Measurements from ENCODE around the gene PRLH.
"Not testable (repeated sequence)": the region's sequence is repeated elsewhere in the genome, so short reads cannot be mapped to it uniquely, and the experiment has no call there.

The PRLH gene

DNA sequence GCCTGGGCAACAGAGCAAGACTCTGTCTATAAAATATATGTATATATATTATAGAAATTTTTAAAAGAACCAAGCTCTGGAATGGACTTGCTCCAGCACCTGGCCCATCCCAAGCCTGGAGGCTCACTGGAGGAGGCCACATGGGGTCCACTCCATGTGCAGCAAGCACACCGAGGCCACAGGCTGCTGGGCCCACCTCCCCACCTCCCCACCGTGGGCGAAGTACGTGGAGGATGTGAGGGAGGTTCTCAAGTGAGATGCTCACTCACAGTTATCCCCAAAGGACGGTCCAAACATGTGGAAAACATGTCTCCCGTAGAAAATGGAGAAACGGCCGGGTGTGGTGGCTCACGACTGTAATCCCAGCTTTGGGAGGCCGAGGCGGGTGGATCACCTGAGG, 38.0 kb downstream of the PRLH start:
- no peak overlapping the region for H3K9ac ChIP-seq (ENCODE audit: low read length)
- H3K27ac ChIP-seq (ENCODE audit: low read depth, low read length) = no peak overlapping the region
- H3K4me2 ChIP-seq (ENCODE audit: low read depth, low read length, poor library complexity, severe bottlenecking) = no peak overlapping the region

DNA sequence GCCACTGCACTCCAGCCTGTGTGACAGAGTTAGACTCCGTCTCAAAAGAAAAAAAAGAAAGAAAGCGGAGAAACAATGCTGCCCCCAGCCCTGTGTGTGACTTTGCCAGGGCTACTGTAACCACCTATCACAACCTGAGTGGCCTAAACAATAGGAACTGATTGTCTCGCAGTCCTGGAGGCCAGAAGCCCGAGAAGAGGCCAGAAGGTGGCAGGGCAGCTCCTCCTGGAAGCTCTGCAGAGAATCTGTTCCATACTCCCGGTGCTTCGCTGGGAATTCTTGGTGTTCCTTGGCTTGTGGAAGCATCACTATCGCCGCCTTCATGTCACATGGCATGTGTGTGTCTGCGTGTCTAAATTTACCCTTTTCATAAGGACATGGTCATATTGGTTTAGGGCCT, 38.6 kb downstream of the PRLH start:
- no peak for TF ChIP-seq EZH2phosphoT487 (conservative IDR thresholded peaks at IDR 0.05; ENCODE audit: low read length)
- TF ChIP-seq, protein P1, sequence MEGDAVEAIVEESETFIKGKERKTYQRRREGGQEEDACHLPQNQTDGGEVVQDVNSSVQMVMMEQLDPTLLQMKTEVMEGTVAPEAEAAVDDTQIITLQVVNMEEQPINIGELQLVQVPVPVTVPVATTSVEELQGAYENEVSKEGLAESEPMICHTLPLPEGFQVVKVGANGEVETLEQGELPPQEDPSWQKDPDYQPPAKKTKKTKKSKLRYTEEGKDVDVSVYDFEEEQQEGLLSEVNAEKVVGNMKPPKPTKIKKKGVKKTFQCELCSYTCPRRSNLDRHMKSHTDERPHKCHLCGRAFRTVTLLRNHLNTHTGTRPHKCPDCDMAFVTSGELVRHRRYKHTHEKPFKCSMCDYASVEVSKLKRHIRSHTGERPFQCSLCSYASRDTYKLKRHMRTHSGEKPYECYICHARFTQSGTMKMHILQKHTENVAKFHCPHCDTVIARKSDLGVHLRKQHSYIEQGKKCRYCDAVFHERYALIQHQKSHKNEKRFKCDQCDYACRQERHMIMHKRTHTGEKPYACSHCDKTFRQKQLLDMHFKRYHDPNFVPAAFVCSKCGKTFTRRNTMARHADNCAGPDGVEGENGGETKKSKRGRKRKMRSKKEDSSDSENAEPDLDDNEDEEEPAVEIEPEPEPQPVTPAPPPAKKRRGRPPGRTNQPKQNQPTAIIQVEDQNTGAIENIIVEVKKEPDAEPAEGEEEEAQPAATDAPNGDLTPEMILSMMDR (IDR thresholded peaks at IDR 0.05; ENCODE audit: insufficient read depth, low read length, poor library complexity, severe bottlenecking) = no peak
- Histone ChIP-seq H3K27me3 (ENCODE audit: low read length) (no peaks in the 10 kb centered on the region), H3K27ac (ENCODE audit: low read depth, low read length) (no peak overlapping the region), H3K79me2 (ENCODE audit: insufficient read depth, low read length) (no peaks in the 10 kb centered on the region), H3F3A (ENCODE audit: insufficient read depth) (no peaks in the 10 kb centered on the region), H3K36me3 (ENCODE audit: low read length) (no peaks in the 10 kb centered on the region), H3K9ac (ENCODE audit: low read length) (no peak overlapping the region), H3K4me2 (ENCODE audit: low read depth, low read length, poor library complexity, severe bottlenecking) (no peak overlapping the region), H4K20me1 (ENCODE audit: low read depth, low read length) (no peaks in the 10 kb centered on the region), H2AFZ (ENCODE audit: low read depth, low read length, severe bottlenecking) (no peak overlapping the region), H3K9me2 (replicated peaks; ENCODE audit: insufficient read depth, low read length) (no peaks in the 10 kb centered on the region), H3K4me3 (ENCODE audit: insufficient read depth, low read length, poor library complexity, severe bottlenecking) (no peak overlapping the region), H3K9me3 (ENCODE audit: insufficient read depth, low read length) (no peaks in the 10 kb centered on the region)

More for the DNA sequence above, 38.0 kb downstream of the PRLH start:
- Histone ChIP-seq H3K79me2 (ENCODE audit: insufficient read depth, low read length) (no peaks in the 10 kb centered on the region), H3K9me2 (replicated peaks; ENCODE audit: insufficient read depth, low read length) (no peaks in the 10 kb centered on the region), H4K20me1 (ENCODE audit: low read depth, low read length) (no peaks in the 10 kb centered on the region), H3K36me3 (ENCODE audit: low read length) (no peaks in the 10 kb centered on the region), H3K4me3 (ENCODE audit: insufficient read depth, low read length, poor library complexity, severe bottlenecking) (no peak overlapping the region), H2AFZ (ENCODE audit: low read depth, low read length, severe bottlenecking) (no peak overlapping the region), H3F3A (ENCODE audit: insufficient read depth) (no peaks in the 10 kb centered on the region), H3K27me3 (ENCODE audit: low read length) (no peaks in the 10 kb centered on the region), H3K9me3 (ENCODE audit: insufficient read depth, low read length) (no peaks in the 10 kb centered on the region)
- no peak for TF ChIP-seq EZH2phosphoT487 (conservative IDR thresholded peaks at IDR 0.05; ENCODE audit: low read length)
- TF ChIP-seq, protein P1 (IDR thresholded peaks at IDR 0.05; ENCODE audit: insufficient read depth, low read length, poor library complexity, severe bottlenecking) = no peak

DNA sequence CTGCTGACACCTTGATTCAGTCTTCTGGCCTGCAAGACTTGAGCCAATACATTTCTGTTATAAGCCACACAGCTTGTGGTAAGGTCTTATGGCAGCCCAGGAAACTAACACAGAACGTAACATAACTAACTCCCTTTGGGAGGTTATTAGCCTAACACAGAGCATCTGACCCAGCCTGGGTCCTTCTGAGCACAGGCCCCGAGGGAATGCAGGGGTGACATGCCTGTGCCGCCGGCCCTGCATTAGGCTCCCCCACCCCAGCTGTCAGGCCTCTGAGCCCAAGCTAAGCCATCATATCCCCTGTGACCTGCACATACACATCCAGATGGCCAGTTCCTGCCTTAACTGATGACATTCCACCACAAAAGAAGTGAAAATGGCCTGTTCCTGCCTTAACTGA, 40.1 kb downstream of the PRLH start:
- H2AFZ ChIP-seq (ENCODE audit: low read depth, low read length, severe bottlenecking); H3K9ac ChIP-seq (ENCODE audit: low read length); H4K20me1 ChIP-seq (ENCODE audit: low read depth, low read length); H3K27ac ChIP-seq (ENCODE audit: low read depth, low read length); H3K4me3 ChIP-seq (ENCODE audit: insufficient read depth, low read length, poor library complexity, severe bottlenecking); H3K79me2 ChIP-seq (ENCODE audit: insufficient read depth, low read length); H3K9me2 ChIP-seq (replicated peaks; ENCODE audit: insufficient read depth, low read length); H3K27me3 ChIP-seq (ENCODE audit: low read length); H3K36me3 ChIP-seq (ENCODE audit: low read length); H3K4me2 ChIP-seq (ENCODE audit: low read depth, low read length, poor library complexity, severe bottlenecking); H3K9me3 ChIP-seq (ENCODE audit: insufficient read depth, low read length); H3F3A ChIP-seq (ENCODE audit: insufficient read depth): not testable (repeated sequence)

DNA sequence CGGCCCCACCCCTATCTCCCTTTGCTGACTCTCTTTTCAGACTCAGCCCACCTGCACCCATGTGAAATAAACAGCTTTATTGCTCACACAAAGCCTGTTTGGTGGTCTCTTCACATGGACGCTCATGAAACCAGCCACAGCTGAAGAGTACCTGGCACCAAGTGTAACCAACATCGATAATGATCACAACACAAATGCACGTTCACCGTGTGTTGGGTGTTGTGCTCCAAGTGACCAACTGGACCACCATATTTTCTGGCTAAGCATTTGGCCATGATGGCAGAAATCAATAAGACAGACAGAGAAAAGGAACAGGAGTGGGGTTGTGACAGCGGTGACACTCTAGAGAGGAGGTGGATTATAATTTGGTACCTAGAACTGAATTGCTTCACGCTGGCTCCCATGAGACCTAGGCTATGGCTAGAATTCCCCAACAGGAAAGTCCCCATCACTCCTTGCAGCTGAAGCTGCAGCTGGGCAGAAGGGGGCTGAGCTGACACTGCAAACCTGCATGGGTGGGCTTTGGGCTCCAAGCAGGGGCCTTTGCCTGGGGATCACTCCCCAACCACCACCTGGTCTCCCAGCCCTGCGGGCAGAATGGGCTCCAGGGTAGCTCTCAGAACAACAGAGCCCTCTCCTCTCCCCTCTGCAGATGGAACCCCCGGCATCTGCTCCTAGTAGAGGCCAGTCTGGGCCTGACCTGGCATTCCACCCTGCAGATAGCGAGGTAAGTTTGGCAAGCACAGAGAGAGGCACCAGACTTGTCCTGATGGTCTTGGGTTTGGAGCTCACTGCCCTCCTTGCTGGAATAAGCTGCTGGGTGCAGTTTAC, 46.4 kb downstream of the PRLH start:
- TF ChIP-seq, protein P1 (IDR thresholded peaks at IDR 0.05; ENCODE audit: insufficient read depth, low read length, poor library complexity, severe bottlenecking) = no peak
- no peak for TF ChIP-seq EZH2phosphoT487 (conservative IDR thresholded peaks at IDR 0.05; ENCODE audit: low read length)
- no peaks in the 10 kb centered on the region for H3K9me2 ChIP-seq (replicated peaks; ENCODE audit: insufficient read depth, low read length)
- no peak overlapping the region for H3K27ac ChIP-seq (ENCODE audit: low read depth, low read length)
- no peak overlapping the region for H2AFZ ChIP-seq (ENCODE audit: low read depth, low read length, severe bottlenecking)
- no peaks in the 10 kb centered on the region for H3K36me3 ChIP-seq (ENCODE audit: low read length)
- H3K79me2 ChIP-seq (ENCODE audit: insufficient read depth, low read length) = no peaks in the 10 kb centered on the region
- H3K27me3 ChIP-seq (ENCODE audit: low read length) = no peaks in the 10 kb centered on the region
- no peaks in the 10 kb centered on the region for H3K9me3 ChIP-seq (ENCODE audit: insufficient read depth, low read length)
- no peak overlapping the region for H3K9ac ChIP-seq (ENCODE audit: low read length)
- no peak overlapping the region for H3K4me3 ChIP-seq (ENCODE audit: insufficient read depth, low read length, poor library complexity, severe bottlenecking)
- no peak overlapping the region for H3K4me2 ChIP-seq (ENCODE audit: low read depth, low read length, poor library complexity, severe bottlenecking)
- no peaks in the 10 kb centered on the region for H3F3A ChIP-seq (ENCODE audit: insufficient read depth)
- H4K20me1 ChIP-seq (ENCODE audit: low read depth, low read length) = no peaks in the 10 kb centered on the region

Measured in SU-DHL-6 (cell line).